GM19463 (cell line): ENCODE measurements around the gene BACH1.
A peak's percentile ranks its signal among the peaks of the same experiment; 100 is the strongest.
"Not testable (repeated sequence)": the region's sequence is repeated elsewhere in the genome, so short reads cannot be mapped to it uniquely, and the experiment has no call there.

Experiments used
- ATAC-seq: cut with Tn5 transposase; IDR thresholded peaks from one replicate; pipeline ENCODE4 v1.9.1; 2021; ENCODE audit warnings: mild to moderate bottlenecking, moderate library complexity; ENCODE audit not compliant: unreplicated experiment

Gene BACH1

DNA sequence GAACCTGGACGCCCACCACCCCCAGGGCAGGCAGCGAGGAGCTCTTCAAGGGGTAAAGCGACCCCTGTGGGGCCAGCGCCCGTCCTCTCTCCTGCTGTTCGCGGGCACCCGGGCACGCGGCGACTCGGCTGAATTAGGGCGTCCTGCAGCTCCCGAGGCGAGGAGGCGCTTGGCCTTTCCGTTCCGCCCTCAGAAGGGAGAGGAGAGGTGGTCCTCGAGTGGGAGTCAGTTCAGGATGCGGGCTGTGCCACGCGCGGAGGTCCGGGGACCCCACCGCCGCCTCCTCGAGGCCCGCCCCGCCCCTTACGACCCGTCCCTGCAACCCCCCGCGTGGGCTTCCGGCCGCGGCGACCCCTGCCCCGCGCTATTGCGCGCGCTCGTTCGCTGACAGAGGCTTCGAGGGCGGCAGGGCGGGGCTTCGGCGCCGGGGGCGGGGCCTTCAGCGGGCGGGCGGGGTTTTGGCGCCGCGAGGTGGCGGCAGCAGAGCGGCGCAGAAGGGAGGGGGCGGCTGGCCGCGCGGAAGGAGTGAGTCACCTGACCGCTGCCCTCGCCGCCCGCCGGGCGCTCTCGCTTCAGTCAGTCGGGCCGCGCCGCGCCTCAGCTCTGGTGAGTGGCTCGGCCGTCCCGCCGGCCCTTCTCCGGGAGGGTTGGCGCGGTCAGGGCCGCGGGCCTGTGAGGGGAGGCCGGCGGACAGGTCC is at the start of gene BACH1:
BACH1 (plus strand) TSS at position 575 of the 698 bp plus-strand sequence. CDS start 22,359 bp downstream, outside the sequence.
- peak; percentile 45 for ATAC-seq

DNA sequence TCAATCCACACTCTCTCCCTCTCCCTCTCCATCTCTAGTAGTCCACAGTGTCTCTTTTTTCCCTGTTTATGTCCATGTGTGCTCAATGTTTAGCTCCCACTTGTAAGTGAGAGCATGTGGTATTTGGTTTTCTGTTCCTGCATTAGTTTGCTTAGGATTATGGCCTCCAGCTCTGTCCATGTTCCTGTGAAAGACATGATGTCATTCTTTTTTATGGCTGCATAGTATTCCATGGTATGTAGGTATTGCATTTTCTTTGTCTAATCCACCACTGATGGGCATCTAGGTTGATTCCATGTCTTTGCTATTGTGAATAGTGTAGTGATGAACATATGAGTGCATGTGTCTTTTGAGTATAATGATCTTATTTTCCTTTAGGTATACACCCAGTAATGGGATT is 49.4 kb upstream of the BACH1 start:
- not testable (repeated sequence) for ATAC-seq

DNA sequence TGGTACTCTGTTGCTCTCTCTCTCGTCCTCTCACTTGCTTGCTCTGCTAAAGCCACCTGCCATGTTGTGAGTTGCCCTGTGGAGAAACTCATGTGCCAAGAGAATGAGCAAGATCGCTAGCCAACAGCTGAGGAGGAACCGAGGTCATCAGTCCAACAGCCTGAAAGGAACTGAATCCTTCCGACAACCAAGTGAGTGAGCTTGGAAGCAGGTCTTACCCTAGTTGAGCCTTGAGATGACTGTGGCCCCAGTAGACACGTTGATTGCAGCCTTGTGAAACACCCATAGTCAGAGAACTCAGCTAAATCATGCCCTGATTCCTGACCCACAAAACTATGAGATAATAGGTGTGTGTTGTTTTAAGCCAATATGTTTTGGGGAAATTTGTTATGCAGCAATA is 48.1 kb upstream of the BACH1 start:
- ATAC-seq, result no peak

DNA sequence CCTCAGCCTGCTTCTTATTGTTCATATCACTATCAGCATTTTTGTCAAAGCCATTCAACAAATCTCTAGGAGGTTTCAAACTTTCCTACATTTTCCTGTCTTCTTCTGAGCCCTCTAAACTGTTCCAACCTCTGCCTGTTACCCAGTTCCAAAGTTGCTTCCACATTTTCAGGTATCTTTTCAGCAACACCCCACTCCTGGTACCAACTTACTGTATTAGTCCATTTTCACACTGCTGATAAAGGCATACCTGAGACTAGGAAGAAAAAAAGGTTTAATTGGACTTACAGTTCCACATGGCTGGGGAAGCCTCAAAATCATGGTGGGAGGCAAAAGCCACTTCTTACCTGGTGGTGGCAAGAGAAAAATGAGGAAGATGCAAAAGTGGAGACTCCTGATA is 44.9 kb upstream of the BACH1 start:
- ATAC-seq, result not testable (repeated sequence)

DNA sequence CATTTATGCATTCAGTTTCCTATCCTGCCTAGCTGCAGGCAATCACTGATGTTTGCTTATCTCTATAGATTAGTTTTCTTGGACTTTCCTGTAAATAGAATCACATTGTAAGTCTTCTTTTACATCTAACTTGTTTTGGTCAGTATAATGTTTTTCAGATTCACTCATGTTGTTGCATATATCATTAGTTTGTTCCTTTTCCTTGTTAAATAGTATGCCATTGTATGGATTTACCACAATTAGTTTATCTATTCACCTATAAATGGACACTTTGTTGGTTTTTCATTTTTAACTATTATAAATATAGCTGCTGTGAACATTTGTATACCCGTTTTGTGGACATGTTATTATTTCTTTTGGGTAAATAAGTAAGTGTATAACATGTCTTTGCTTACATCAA is 44.2 kb upstream of the BACH1 start:
- ATAC-seq, result no peak

DNA sequence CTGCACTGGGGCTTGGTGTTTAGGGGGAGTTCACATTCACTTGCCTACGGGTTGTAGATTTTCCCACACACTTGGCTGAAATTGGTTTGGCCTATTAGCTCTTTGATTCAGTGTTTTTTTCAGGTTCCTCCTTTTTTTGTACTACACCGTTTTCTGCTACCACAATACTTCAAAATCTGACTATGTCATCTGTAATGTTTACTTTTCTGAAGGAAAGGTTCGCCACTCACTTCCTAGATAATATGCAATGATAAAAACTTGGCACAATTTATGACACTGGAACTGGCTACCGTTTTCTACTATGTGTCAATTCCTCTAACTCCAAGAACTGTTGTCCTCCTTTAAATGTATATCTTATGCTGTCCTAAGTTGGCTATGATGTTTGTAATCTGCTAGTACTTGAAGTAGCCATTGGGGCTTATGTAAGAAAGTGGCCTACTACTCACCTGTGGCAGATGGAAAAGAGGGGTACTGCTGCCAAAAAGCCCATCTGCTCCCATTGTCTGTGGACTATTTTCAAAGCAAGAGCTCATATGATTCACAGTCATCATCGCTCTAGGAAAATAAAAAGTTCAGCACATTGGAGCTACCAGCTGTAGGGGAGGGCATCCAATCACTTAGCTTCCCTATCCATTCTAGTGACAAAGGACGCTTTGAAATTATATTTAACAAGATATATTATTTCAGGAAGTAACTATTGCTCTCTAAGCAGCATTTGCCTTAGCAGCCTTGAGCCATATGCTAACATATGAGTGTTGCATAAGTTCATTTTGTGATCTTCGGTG is 42.4 kb upstream of the BACH1 start:
- no peak for ATAC-seq

DNA sequence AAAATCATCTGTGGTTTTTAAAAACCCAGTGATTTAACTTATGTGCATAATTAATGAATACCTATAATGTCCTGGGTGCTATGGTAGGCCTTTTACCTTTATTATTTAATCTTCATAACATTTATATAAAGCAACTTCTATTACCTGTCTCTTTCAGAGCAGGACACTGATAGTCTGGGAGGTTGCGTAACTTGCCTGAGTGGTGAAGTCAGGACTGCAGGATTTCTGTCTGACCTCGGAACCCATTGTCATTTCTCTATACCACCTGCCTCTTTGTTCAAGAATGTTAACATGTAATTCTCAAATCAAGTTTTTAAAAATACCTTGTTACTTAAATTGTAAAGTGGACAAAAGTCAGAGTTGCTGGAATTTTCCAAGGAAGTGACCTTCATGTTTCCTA is 41.0 kb upstream of the BACH1 start:
- ATAC-seq, result no peak

DNA sequence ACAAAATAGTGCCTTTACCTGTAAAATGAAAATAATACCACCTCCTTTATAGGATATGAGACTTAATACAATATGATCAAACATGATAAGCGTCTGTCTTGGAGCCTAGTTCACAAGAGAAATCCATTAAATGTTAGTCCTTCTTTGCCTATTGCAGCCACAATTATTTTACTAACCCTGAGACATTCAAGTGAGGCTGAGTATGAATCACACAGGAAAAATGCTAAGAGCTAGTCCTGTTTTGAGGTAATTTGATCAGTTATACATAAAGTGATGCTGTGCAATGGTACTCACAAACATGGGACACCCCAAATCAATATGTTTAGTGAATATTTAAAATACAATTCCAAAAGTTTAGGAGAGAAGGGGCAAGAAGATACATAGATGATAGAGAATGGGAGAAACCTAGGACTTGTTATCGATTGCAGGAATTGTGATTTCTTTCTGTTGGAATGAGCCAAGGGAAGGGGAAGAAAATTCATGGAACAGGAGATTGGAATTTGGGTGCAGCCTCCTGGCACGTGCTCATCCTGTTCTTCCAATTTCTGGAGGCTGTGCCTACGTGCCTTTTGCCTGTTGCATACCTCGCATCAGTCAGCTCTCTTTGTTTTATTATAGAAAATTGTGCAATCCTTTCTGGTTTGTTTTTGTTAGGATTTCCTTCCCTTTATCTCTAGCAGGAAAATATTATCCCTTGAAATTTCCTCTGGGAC is 39.9 kb upstream of the BACH1 start:
- ATAC-seq, result no peak

DNA sequence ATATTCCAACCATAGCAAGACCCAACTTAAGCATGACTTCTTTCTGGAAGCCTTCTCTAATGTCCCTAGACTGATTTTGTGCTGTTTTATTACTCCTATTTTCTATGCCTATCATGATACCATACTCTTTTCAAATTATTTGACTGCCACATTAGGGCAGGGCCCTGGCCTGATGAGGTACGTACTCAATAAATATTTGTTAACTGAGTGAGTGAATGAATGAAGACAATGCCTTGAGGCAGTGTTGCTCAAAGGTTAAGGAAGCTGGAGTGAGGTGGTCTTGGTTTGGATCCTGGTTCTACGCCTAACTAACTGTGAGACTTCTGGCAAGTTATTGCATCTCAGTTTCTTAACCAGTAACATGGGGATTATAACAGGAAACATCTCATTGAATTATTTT is 38.3 kb upstream of the BACH1 start:
- no peak for ATAC-seq

DNA sequence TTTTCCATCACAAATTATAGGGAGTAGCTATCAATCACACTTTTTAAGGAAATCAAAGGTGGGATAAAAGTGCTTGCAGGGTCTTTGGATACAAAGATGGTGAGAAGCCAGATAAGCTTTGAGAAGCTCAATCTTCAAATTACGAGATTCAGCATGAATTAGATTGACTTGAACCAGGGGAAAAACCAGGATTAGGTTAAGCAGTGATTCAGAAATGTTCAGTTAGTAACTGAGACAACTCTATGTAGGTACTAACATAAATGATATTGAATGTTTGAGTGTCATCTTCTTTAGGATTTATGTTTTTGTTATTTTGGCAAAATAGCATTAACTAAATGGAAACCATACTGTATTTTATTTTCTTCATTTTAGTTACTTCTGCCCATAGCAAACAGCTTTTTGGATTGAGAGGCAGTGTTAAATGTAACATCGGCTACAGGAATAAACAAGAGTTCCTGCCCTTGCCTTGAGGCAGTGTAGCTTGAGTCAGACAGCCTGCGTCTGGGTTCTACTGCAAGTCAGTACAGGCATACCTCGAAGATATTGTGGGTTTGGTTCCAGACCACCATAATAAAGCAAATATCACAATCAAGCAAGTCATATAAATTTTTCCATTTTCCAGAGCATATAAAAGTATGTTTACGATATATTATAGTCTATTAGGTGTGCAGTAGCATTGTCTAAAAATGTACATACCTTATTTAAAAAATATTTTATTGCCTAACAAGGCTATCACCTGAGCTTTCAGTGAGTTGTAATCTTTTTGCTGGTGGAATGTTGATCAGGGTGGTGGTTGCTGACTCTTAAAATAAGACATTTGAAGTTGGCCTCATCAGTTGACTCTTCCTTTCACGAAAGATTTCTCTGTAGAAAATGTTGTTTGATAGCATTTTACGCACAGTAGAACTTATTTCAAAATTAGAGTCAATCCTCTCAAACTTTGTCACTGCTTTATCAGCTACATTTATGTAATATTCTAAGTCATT is 36.9 kb upstream of the BACH1 start:
- ATAC-seq, result no peak

DNA sequence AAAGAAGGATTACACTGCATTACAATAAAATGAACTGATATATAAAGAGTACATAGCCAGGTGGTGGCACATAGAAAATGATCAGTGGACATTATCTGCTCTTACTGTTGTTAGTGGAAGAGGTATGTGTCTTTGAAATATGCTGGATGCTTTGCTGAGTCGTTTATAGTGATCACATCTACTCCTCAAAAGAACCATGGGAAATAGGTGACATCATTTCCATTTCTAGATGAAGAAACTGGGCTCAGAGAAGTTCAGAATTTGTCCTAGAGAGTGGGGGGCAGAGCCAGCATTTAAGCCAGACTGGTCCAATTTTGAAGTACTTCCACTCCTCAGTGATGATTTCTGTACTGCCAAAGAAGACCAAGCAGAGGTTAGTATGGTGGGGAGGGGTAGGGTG is 34.0 kb upstream of the BACH1 start:
- no peak for ATAC-seq

DNA sequence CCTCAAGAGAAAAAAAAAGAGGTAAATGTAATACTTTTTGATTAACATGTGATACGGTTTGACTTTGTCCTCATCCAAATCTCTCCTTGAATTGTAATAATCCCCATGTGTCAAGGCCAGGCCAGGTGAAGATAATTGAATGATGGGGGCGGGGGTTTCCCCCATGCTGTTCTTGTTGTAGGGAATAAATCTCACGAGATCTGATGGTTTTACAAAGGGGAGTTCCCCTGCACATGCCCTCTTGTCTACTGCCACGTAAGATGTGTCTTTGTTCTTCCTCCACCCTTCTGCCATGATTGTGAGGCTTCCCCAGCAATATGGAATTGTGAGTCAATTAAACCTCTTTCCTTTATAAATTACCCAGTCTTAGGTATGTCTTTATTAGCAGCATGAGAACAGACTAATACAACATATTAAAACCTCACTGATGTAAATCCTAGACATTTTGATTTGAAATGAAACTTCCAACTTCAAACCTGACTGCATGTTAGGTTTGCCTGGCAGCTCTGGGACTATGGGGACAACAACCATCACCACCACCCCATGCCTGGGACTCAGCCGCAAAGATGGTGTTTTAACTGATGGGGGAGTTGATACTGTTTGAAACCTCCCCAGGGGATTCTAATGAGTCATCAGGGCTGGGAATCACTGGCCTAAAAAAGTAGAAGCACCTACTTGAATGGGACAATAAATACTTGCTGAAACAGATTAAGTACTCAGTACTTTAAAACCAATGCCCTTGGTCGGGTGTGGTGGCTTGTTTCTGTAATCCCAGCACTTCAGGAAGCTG is 32.8 kb upstream of the BACH1 start:
- peak; percentile 69 for ATAC-seq

DNA sequence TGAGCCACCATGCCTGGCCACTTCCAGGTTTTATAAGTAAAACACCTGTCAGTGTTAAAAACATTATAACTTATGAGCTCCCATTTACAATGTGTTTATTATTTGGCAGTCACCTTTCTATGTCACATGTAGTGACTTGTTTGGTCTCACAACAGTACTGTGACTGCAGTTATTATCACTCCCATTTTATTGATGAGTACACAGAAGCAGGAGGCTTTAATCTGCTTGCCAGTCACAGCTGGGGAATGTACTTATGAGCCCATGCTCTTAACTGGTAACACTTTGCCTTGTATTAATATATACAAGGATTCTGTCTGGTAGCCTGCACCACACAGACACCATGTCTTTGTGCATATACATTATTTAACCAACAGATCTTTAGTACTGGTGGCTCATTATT is 31.1 kb upstream of the BACH1 start:
- ATAC-seq, result no peak

DNA sequence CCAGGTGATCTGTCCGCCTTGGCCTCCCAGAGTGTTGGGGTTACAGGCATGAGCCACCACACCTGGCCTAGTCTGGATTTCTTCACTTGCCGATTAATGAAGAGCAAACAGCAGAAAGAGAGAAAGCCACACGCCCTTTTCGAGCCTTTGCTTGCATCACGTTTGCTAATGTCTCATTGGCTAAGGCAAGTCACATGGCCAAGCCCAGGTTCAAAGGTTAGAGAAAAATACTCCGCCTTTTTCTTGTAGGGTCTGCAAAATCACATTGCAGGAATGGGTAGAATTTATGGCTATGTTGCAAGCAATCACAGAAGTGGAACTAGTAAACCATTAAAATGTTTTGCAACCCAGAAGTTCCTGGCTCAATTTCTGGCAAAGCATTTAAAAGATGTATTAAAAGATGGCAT is 26.8 kb upstream of the BACH1 start:
- no peak for ATAC-seq

DNA sequence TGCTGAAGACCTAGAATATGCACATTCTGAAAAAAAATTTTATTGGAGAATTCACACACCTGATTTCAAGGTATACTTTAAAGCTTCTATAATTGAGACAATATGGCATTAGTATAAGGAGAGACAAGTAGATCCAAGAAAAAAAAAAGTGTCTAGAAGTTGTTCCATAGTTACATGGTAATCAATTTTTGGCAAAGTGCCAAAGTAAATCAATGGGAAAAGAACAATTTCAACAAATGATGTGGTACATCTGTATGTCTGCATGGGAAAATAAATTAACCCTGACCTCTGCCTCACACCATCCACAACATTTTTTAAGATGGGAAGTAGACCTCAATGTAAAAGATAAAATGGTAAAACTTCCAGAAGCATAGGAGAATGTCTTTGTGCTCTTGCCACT is 21.3 kb upstream of the BACH1 start:
- ATAC-seq, result no peak

DNA sequence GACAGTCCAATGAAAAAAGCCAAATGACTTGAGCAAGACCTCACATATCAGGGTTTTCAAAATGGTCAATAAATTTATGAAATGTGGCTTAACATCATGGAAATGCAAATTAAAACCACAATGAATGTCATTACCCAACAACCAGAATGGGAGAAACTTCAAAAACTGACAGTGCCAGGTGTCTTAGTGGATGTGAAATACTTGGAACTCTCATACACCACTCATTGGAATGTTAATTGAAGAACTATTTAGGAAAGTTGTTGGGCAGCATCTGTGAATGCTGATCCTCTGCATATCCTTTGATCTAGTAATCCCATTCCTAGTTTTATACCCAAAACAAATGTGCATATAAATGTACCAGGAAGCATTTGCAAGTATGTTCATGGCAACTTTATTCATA is 19.2 kb upstream of the BACH1 start:
- no peak for ATAC-seq

DNA sequence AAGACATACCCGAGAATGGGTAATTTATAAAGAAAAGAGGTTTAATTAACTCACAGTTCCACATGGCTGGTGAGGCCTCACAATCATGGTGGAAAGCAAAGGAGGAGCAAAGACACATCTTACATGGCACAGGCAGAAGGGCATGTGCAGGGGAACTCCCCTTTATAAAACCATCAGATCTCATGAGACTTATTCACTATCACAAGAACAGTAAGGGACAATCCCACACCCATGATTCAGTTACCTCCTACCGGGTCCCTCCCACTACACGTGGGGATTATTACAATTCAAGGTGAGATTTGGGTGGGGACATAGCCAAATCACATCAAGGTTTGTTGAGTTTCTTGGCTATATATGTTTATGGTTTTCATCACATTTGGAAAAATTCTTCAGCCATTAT is 16.9 kb upstream of the BACH1 start:
- not testable (repeated sequence) for ATAC-seq

DNA sequence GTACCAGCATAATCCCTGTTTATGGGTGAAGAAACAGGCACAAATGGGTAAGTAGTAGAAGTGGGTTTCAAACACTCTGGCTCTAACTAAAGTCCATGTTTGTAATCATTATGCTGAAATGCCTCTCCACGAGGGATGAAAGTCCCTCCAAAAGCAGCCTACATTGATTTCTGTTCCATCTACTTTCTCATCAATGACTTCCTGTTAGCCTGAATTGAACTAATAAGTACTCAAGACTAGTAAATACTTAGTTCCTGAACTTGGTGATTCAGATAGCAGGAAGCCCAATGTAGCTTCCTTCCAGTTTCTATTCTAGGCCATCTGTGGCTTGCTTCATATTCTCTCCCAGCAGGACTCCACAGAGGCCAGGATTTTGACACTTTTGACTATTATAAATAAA is 11.3 kb upstream of the BACH1 start:
- ATAC-seq, result no peak

DNA sequence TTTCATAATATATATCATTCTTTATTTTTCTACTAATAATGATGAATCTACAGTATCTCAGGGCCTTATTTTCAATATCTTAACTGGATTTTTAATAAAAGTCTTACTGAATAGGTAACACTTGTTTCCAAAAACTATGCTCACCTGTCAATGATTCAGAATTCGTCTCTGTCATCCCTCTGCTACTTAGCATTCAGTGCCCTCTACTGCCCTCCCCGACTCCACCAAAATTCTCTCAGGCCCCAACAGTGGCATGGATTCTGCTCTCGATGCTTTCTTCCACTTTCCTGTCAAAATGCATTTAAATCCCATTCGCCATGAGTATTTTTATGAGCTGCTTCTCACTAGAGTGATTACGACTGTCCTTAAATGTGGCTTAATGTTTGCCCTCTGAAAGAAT is 10.5 kb upstream of the BACH1 start:
- no peak for ATAC-seq

DNA sequence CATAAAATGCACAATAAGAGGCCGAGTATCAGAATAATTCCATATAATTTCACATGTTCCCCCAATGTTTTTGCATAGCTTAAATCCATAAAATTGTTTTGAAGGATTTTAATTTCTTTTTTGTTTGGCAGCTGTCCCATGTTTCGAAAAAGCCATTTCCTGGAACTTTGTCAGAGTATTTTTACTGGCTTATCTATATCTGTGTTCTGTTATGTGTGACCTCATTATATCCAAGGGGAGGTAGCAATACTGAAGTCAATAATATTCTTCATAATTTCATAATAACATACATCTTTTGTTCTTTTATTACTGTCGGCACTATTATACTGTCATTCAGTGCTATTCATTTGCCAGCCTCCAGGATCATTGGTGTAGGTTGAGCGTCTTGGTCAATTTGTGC is 9.4 kb upstream of the BACH1 start:
- no peak for ATAC-seq
